ENCODE data around the gene PHF11. TPM values are rescaled to one million over a fixed set of nuclear protein-coding genes. Genes with fewer than 3 reads are reported as not detected.

The PHF11 gene
- total RNA-seq, 1 donor from 2014 or later = 16.4 TPM

GRCh38 chr13:49527123-49527522, 31.4 kb downstream of the PHF11 start:
- no peak for TF ChIP-seq CTCF (IDR thresholded peaks at IDR 0.05; ENCODE audit: unreplicated experiment)
- Mint-ChIP-seq H3K27ac (ENCODE audit: unreplicated experiment) (no peak overlapping the region), H3K27me3 (ENCODE audit: unreplicated experiment) (no peaks in the 10 kb centered on the region), H3K36me3 (ENCODE audit: low read depth, unreplicated experiment) (peaks cover 7% of the 10 kb centered on the region), H3K4me1 (ENCODE audit: unreplicated experiment) (no peaks in the 10 kb centered on the region), H3K4me3 (ENCODE audit: unreplicated experiment) (no peak overlapping the region), H3K9me3 (ENCODE audit: unreplicated experiment) (no peaks in the 10 kb centered on the region)
- DNase-seq (ENCODE audit: low spot score) = no peak

- Mint-ChIP-seq H3K27ac (ENCODE audit: unreplicated experiment) (no peak overlapping the region), H3K27me3 (ENCODE audit: unreplicated experiment) (no peaks in the 10 kb centered on the region)
These were observed 32.4 kb downstream of the PHF11 start for GRCh38 chr13:49528161-49528560.

GRCh38 chr13:49530457-49530856, 34.7 kb downstream of the PHF11 start:
- no peak for DNase-seq (ENCODE audit: low spot score)
- no peak overlapping the region for H3K27ac Mint-ChIP-seq (ENCODE audit: unreplicated experiment)
- peaks cover 17% of the 10 kb centered on the region for H3K36me3 Mint-ChIP-seq (ENCODE audit: low read depth, unreplicated experiment)
- no peaks in the 10 kb centered on the region for H3K4me1 Mint-ChIP-seq (ENCODE audit: unreplicated experiment)
- TF ChIP-seq CTCF (IDR thresholded peaks at IDR 0.05; ENCODE audit: unreplicated experiment) = no peak
- H3K9me3 Mint-ChIP-seq (ENCODE audit: unreplicated experiment) = no peaks in the 10 kb centered on the region
- no peak overlapping the region for H3K4me3 Mint-ChIP-seq (ENCODE audit: unreplicated experiment)
- H3K27me3 Mint-ChIP-seq (ENCODE audit: unreplicated experiment) = no peaks in the 10 kb centered on the region

More at GRCh38 chr13:49528161-49528560, 32.4 kb downstream of the PHF11 start:
- H3K4me1 Mint-ChIP-seq (ENCODE audit: unreplicated experiment) = no peaks in the 10 kb centered on the region
- no peak overlapping the region for H3K4me3 Mint-ChIP-seq (ENCODE audit: unreplicated experiment)
- no peaks in the 10 kb centered on the region for H3K9me3 Mint-ChIP-seq (ENCODE audit: unreplicated experiment)
- no peak for DNase-seq (ENCODE audit: low spot score)
- peaks cover 7% of the 10 kb centered on the region for H3K36me3 Mint-ChIP-seq (ENCODE audit: low read depth, unreplicated experiment)
- TF ChIP-seq CTCF (IDR thresholded peaks at IDR 0.05; ENCODE audit: unreplicated experiment) = no peak

GRCh38 chr13:49532593-49532992, 36.8 kb downstream of the PHF11 start:
- Mint-ChIP-seq H3K27me3 (ENCODE audit: unreplicated experiment) (peaks cover 1% of the 10 kb centered on the region), H3K9me3 (ENCODE audit: unreplicated experiment) (no peaks in the 10 kb centered on the region), H3K36me3 (ENCODE audit: low read depth, unreplicated experiment) (peaks cover 17% of the 10 kb centered on the region), H3K27ac (ENCODE audit: unreplicated experiment) (no peak overlapping the region), H3K4me1 (ENCODE audit: unreplicated experiment) (no peaks in the 10 kb centered on the region), H3K4me3 (ENCODE audit: unreplicated experiment) (no peak overlapping the region)
- no peak for TF ChIP-seq CTCF (IDR thresholded peaks at IDR 0.05; ENCODE audit: unreplicated experiment)
- DNase-seq (ENCODE audit: low spot score) = no peak

GRCh38 chr13:49533011-49533410, 37.3 kb downstream of the PHF11 start:
- Mint-ChIP-seq H3K36me3 (ENCODE audit: low read depth, unreplicated experiment) (peaks cover 20% of the 10 kb centered on the region), H3K4me1 (ENCODE audit: unreplicated experiment) (no peaks in the 10 kb centered on the region), H3K27ac (ENCODE audit: unreplicated experiment) (no peak overlapping the region), H3K9me3 (ENCODE audit: unreplicated experiment) (no peaks in the 10 kb centered on the region), H3K27me3 (ENCODE audit: unreplicated experiment) (peaks cover 1% of the 10 kb centered on the region), H3K4me3 (ENCODE audit: unreplicated experiment) (no peak overlapping the region)
- TF ChIP-seq CTCF (IDR thresholded peaks at IDR 0.05; ENCODE audit: unreplicated experiment) = no peak
- no peak for DNase-seq (ENCODE audit: low spot score)
